HepG2 (cell line): ENCODE measurements around the gene TSHB. TPM values are rescaled to one million over a fixed set of nuclear protein-coding genes. Genes with fewer than 3 reads are reported as not detected.

Experiments used
- ATAC-seq: fragments of 200-7000 bp; cut with Tn5 transposase; 3 replicates; pipeline ENCODE4 v1.9.1; 2020; ENCODE audit warnings: mild to moderate bottlenecking, moderate library complexity
- BruUV-seq: library from RNA; stranded (reverse); fragments of 400-500 nt; replicated peaks from 2 replicates; lab custom pipeline; 2021; lab: Mats Ljungman, UMichigan
- CTCF ChIA-PET: fragments of 300-600 bp; formaldehyde crosslinking; extraction: SDS; loops from one replicate; lab custom pipeline; 2021; ENCODE audit warnings: low total read pairs, inconsistent platforms, low intra/inter-chr PET ratio; lab: Yijun Ruan, JAX
- POLR2A ChIA-PET: fragments of 350-600 bp; sonication (Branson Sonifier 250); formaldehyde crosslinking; loops from one replicate; lab custom pipeline; 2020; ENCODE audit warnings: antibody characterized with exemption, inconsistent platforms; lab: Yijun Ruan, JAX
- DNase-seq: peaks from one replicate; pipeline ENCODE4 v3.0.0-alpha.2; 2015; ENCODE audit warnings: low spot score
- FAIRE-seq: peaks from 3 replicates; lab custom pipeline; 2011; peaks lifted over from hg19 to GRCh38; lab: Jason Lieb, UNC
- H2AFZ ChIP-seq: one replicate; pipeline ENCODE4 v1.6.1; 2011; ENCODE audit warnings: low read length, inconsistent platforms
- H3K27ac ChIP-seq: fragments of 300-600 bp; 3 replicates; pipeline ENCODE4 v1.8.0; 2011; ENCODE audit warnings: mixed run types, mild to moderate bottlenecking, mixed read lengths, low read length, inconsistent platforms; ENCODE audit not compliant: insufficient read depth; ENCODE audit errors: extremely low read length
- H3K27me3 ChIP-seq, 2 experiments: fragments of 200-600 bp in 1 of 2; 2 replicates in 1 of 2; 3 replicates in 1 of 2; pipeline versions ENCODE4 v1.6.0 to v1.8.0; 2011; ENCODE audit warnings: low read length in 2 of 2, mild to moderate bottlenecking in 2 of 2, moderate library complexity in 2 of 2, inconsistent platforms in 1 of 2; ENCODE audit not compliant: insufficient read depth in 2 of 2, control insufficient read depth in 1 of 2
- H3K36me3 ChIP-seq, 2 experiments: fragments of 200-600 bp in 1 of 2; replicated peaks in 1 of 2; 2 replicates in 1 of 2; 3 replicates in 1 of 2; pipeline versions ENCODE4 v1.5.1 to v1.8.0; 2011; ENCODE audit warnings: low read length in 2 of 2, inconsistent platforms in 1 of 2; ENCODE audit not compliant: insufficient read depth in 2 of 2, control insufficient read depth in 1 of 2
- H3K4me1 ChIP-seq: 2 replicates; pipeline ENCODE4 v1.5.1; 2012; ENCODE audit warnings: low read length, inconsistent platforms; ENCODE audit not compliant: insufficient read depth
- H3K4me2 ChIP-seq: 2 replicates; pipeline ENCODE4 v1.6.0; 2011; ENCODE audit warnings: low read depth, low read length, inconsistent platforms
- H3K4me3 ChIP-seq, 3 experiments: fragments of 200-600 bp in 1 of 3; sonication (generic), shearing (Covaris generic) in 1 of 3; replicated peaks in 1 of 3; 2 replicates each; pipeline ENCODE4 v1.5.1; 2011 to 2016; ENCODE audit warnings: low read length in 3 of 3, inconsistent platforms in 2 of 3, low read depth in 2 of 3, mild to moderate bottlenecking in 2 of 3, control low read depth in 1 of 3, mixed read lengths in 1 of 3; ENCODE audit not compliant: insufficient read depth in 1 of 3
- H3K79me2 ChIP-seq: one replicate; pipeline ENCODE4 v1.6.1; 2011; ENCODE audit warnings: low read length, inconsistent platforms; ENCODE audit not compliant: insufficient read depth
- H3K9ac ChIP-seq: 2 replicates; pipeline ENCODE4 v1.6.0; 2011; ENCODE audit warnings: mild to moderate bottlenecking, low read depth, low read length, inconsistent platforms; ENCODE audit not compliant: insufficient read depth
- H3K9me3 ChIP-seq: 2 replicates; pipeline ENCODE4 v1.5.1; 2012; ENCODE audit warnings: mild to moderate bottlenecking, low read length
- H4K20me1 ChIP-seq: 2 replicates; pipeline ENCODE4 v1.6.0; 2011; ENCODE audit warnings: inconsistent platforms, mild to moderate bottlenecking, low read length, moderate library complexity; ENCODE audit not compliant: insufficient read depth
- ETV6 ChIP-seq: sonication (generic); formaldehyde crosslinking; conservative IDR thresholded peaks from 2 replicates; pipeline ENCODE4 v1.4.0; 2020; ENCODE audit warnings: missing genetic modification reagents
- SYNCRIP ChIP-seq: fragments of 200-400 bp; formaldehyde crosslinking; IDR thresholded peaks from 2 replicates; pipeline ENCODE4 v1.6.1; 2018; ENCODE audit warnings: mild to moderate bottlenecking, low read depth, low read length; ENCODE audit not compliant: insufficient read depth
- WGBS: methylation state at CpG from one replicate; pipeline ENCODE4 v1.1.6; 2017; ENCODE audit warnings: low lambda C conversion rate; 5-methylcytosine and 5-hydroxymethylcytosine counted together
- in situ Hi-C: cut with HindIII; loops from 2 replicates; pipeline ENCODE4 v1.10.0; 2017; ENCODE audit warnings: low pct_unique_long_range_greater_than_20kb; ENCODE audit not compliant: extremely low pct_ligation_motif_present
- intact Hi-C: fragments of 100-400 bp; cut with micrococcal nuclease; formaldehyde crosslinking; loops from one replicate; pipeline ENCODE4 v1.10.0; 2022; ENCODE audit not compliant: unreplicated experiment
- polyA plus RNA-seq, 8 experiments: library from polyadenylated mRNA; depleted of rRNA in 3 of 8; stranded (reverse) in 7 of 8; unstranded in 1 of 8; fragments of >200 nt; fragmentation: Illumina TruSeq in 4 of 8; extraction: Trizol in 4 of 8; gene quantifications; 2 replicates each; pipeline versions ENCODE4 v1.2.1 to v1.2.3, GENCODE V29; 2011 to 2016; ENCODE audit warnings: low read depth in 4 of 8, missing spikeins in 1 of 8, mixed read lengths in 1 of 8; ENCODE audit not compliant: insufficient read depth in 1 of 8
- total RNA-seq, 5 experiments: library from RNA; depleted of rRNA; stranded (reverse); fragments of >200 nt; fragmentation: Illumina TruSeq; extraction: Trizol; gene quantifications; 2 replicates each; pipeline ENCODE4 v1.2.3, GENCODE V29; 2016; ENCODE audit warnings: low read depth in 1 of 5
- TF ChIP-seq, protein P1 (sequence below): sonication (generic); formaldehyde crosslinking; IDR thresholded peaks from 2 replicates; pipeline ENCODE4 v1.5.0; 2020; ENCODE audit warnings: mild to moderate bottlenecking, missing genetic modification reagents, borderline replicate concordance
- TF ChIP-seq, protein P2 (sequence below): IDR thresholded peaks from 2 replicates; pipeline ENCODE4 v1.6.1; 2016; ENCODE audit warnings: low read depth
- TF ChIP-seq, protein P3 (sequence below): sonication (generic); formaldehyde crosslinking; IDR thresholded peaks from 2 replicates; pipeline ENCODE4 v1.4.0; 2020; ENCODE audit warnings: mild to moderate bottlenecking, missing genetic modification reagents
- TF ChIP-seq, protein P4 (sequence below): sonication (generic); formaldehyde crosslinking; IDR thresholded peaks from 2 replicates; pipeline ENCODE4 v1.5.0; 2020; ENCODE audit warnings: mild to moderate bottlenecking, missing genetic modification reagents
- TF ChIP-seq, protein P5 (sequence below): sonication (generic); formaldehyde crosslinking; IDR thresholded peaks from 2 replicates; pipeline ENCODE4 v1.4.0; 2020; ENCODE audit warnings: missing genetic modification reagents, mild to moderate bottlenecking, borderline replicate concordance

Gene TSHB
- total and polyA plus RNA-seq, 2 of the 13 experiments (the other 11 are each of a cell fraction or from before 2014, with no cell fraction given), result not detected

DNA sequence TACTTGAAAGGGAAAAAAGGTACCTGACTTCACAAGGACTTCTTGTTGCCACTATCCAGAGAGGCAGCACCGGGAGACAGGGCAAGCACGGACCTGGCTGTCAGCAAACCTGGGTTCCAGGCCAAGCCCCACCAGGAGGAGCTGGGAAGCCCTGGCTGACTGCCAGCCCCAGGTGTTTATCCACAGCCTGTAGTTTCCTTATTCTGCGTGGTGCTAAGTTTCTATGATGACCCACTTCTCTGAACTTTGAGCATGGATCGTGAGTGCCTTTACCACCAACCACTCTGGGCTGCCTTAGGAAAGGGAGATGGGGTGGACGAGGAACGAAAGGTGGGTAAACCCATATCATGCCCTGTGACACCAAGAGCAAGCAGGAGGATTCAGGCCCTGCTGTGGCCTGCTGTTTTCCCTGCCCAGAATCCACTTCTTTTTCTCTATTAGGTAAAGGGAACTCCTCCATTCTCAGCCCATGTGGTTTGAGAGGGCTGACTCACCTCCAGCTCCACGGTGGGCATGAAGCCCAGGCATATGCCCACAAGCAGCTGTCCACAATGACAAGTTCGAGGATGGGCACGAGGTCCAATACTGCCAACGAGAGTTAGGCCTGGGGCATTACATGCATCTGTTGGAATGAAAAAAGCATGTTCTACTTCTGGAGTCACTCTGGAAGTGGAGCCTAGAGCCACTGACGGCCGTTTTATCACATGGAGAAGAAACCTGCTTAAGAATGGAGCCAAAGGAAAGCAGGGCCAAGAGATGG lies 39.4 kb downstream of the TSHB start (continued):
- TF ChIP-seq, protein P1, sequence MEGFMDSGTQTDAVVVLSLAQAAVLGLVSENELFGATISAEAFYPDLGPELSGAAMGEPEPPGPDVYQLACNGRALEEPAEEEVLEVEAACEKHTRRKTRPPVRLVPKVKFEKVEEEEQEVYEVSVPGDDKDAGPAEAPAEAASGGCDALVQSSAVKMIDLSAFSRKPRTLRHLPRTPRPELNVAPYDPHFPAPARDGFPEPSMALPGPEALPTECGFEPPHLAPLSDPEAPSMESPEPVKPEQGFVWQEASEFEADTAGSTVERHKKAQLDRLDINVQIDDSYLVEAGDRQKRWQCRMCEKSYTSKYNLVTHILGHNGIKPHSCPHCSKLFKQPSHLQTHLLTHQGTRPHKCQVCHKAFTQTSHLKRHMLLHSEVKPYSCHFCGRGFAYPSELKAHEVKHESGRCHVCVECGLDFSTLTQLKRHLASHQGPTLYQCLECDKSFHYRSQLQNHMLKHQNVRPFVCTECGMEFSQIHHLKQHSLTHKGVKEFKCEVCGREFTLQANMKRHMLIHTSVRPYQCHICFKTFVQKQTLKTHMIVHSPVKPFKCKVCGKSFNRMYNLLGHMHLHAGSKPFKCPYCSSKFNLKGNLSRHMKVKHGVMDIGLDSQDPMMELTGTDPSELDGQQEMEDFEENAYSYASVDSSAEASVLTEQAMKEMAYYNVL (CRISPR knock-in tag), result no peak
- TF ChIP-seq, all 625 proteins: peak for 0

DNA sequence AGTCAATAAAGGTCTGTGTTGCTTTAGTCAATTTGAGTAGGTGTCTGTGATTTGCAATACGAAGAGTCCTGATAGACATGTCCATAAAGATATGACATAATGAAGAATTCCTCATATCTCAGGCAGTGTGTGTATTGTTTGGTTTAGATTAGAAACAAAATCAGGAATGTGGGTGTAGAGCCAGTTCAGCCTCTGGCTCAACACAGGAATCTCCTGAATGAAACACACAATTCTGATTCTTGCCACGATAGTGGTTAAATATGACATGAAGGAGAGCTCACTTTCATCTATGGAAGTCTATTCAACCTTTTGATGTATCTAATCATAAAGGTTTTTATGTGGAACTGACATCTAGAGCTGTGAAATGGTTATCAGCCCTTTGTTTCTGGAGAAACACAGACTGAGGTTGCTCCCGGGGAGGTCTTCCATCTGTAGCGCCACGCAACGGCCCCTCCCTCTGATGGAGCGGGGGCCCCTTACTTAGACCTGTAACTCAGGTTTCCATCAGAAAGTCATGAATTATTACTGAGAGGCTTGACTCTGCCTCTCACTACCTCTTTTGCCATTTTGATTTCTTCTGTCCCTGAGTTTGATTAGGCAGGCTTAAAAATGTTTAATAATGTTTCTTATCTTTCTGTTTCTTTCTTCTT lies 40.2 kb downstream of the TSHB start:
- FAIRE-seq, result no peak
- no peak overlapping the region for H3K9ac ChIP-seq
- intact Hi-C loops, result no loop called here
- WGBS, result 42% methylated on average over 7 of the region's 7 CpGs
- no peaks in the 10 kb centered on the region for H3K79me2 ChIP-seq
- DNase-seq, result no peak
- no peaks in the 10 kb centered on the region for H3K4me1 ChIP-seq
- no peak for ATAC-seq
- no peaks in the 10 kb centered on the region for H3K9me3 ChIP-seq
- H2AFZ ChIP-seq, result no peak overlapping the region
- ChIA-PET POLR2A (no interaction called here), CTCF (no interaction called here)
- H3K27ac ChIP-seq, result no peak overlapping the region
- H3K36me3 ChIP-seq, result no peaks in the 10 kb centered on the region
- in situ Hi-C loops, result no loop called here
- no TSS peak for BruUV-seq
- H3K27me3 ChIP-seq, result peaks cover 5 to 11% of the 10 kb centered on the region in 2 experiments
- no peaks in the 10 kb centered on the region for H4K20me1 ChIP-seq
- no peak overlapping the region for H3K4me2 ChIP-seq
- H3K4me3 ChIP-seq, result no peak overlapping the region
- TF ChIP-seq, protein P2, sequence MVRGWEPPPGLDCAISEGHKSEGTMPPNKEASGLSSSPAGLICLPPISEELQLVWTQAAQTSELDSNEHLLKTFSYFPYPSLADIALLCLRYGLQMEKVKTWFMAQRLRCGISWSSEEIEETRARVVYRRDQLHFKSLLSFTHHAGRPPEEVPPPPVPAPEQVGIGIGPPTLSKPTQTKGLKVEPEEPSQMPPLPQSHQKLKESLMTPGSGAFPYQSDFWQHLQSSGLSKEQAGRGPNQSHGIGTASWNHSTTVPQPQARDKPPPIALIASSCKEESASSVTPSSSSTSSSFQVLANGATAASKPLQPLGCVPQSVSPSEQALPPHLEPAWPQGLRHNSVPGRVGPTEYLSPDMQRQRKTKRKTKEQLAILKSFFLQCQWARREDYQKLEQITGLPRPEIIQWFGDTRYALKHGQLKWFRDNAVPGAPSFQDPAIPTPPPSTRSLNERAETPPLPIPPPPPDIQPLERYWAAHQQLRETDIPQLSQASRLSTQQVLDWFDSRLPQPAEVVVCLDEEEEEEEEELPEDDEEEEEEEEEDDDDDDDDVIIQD (CRISPR knock-in tag), result no peak
- TF ChIP-seq, protein P3, sequence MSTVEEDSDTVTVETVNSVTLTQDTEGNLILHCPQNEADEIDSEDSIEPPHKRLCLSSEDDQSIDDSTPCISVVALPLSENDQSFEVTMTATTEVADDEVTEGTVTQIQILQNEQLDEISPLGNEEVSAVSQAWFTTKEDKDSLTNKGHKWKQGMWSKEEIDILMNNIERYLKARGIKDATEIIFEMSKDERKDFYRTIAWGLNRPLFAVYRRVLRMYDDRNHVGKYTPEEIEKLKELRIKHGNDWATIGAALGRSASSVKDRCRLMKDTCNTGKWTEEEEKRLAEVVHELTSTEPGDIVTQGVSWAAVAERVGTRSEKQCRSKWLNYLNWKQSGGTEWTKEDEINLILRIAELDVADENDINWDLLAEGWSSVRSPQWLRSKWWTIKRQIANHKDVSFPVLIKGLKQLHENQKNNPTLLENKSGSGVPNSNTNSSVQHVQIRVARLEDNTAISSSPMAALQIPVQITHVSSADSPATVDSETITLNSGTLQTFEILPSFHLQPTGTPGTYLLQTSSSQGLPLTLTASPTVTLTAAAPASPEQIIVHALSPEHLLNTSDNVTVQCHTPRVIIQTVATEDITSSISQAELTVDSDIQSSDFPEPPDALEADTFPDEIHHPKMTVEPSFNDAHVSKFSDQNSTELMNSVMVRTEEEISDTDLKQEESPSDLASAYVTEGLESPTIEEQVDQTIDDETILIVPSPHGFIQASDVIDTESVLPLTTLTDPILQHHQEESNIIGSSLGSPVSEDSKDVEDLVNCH (CRISPR knock-in tag), result no peak
- TF ChIP-seq, protein P4, sequence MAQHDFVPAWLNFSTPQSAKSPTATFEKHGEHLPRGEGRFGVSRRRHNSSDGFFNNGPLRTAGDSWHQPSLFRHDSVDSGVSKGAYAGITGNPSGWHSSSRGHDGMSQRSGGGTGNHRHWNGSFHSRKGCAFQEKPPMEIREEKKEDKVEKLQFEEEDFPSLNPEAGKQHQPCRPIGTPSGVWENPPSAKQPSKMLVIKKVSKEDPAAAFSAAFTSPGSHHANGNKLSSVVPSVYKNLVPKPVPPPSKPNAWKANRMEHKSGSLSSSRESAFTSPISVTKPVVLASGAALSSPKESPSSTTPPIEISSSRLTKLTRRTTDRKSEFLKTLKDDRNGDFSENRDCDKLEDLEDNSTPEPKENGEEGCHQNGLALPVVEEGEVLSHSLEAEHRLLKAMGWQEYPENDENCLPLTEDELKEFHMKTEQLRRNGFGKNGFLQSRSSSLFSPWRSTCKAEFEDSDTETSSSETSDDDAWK, result no peak
- TF ChIP-seq SYNCRIP (no peak), ETV6 (CRISPR knock-in tag) (no peak)
- TF ChIP-seq, protein P5, sequence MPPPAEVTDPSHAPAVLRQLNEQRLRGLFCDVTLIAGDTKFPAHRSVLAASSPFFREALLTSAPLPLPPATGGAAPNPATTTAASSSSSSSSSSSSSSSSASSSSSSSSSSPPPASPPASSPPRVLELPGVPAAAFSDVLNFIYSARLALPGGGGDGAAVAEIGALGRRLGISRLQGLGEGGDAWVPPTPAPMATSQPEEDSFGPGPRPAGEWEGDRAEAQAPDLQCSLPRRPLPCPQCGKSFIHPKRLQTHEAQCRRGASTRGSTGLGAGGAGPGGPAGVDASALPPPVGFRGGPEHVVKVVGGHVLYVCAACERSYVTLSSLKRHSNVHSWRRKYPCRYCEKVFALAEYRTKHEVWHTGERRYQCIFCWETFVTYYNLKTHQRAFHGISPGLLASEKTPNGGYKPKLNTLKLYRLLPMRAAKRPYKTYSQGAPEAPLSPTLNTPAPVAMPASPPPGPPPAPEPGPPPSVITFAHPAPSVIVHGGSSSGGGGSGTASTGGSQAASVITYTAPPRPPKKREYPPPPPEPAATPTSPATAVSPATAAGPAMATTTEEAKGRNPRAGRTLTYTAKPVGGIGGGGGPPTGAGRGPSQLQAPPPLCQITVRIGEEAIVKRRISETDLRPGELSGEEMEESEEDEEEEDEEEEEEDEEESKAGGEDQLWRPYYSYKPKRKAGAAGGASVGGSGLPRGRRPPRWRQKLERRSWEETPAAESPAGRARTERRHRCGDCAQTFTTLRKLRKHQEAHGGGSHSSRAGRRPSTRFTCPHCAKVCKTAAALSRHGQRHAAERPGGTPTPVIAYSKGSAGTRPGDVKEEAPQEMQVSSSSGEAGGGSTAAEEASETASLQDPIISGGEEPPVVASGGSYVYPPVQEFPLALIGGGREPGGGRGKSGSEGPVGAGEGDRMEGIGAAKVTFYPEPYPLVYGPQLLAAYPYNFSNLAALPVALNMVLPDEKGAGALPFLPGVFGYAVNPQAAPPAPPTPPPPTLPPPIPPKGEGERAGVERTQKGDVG (CRISPR knock-in tag), result no peak
